ENCODE data around the gene CNTN6. TPM values are rescaled to one million over a fixed set of nuclear protein-coding genes. Genes with fewer than 3 reads are reported as not detected.
A peak's percentile ranks its signal among the peaks of the same experiment; 100 is the strongest.

CNTN6 gene
- total RNA-seq, 1 donor from 2014 or later: 2.2 TPM

DNA sequence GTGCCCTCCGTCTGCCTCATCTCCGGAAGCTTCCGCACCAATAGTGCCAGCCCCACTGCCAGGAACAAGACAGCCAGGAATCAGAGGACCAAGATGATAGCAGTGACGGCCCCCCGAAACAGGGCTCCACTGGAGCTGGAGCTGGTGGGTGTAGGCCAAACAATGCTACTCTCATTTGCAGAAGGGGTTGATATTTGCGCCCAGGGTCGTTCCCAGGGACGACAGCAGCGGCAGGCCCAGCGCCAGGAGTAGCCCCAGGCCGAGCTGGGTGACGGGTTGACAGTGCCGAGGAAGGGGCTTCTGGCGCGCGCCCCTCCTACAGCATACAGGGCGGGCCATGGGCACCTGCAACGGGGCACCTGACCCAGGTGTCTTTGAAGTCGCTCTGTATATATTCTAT is 301.4 kb downstream of the CNTN6 start:
- H3K27ac Mint-ChIP-seq: no peak overlapping the region
- Histone ChIP-seq H3K9me3 (ENCODE audit: low read depth) (no peaks in the 10 kb centered on the region), H3K4me2 (no peak overlapping the region), H3K36me3 (no peaks in the 10 kb centered on the region), H3K79me2 (ENCODE audit: low read depth) (no peaks in the 10 kb centered on the region), H3K9ac (no peak overlapping the region), H3K4me3 (no peak overlapping the region), H3K27ac (no peak overlapping the region), H3F3A (ENCODE audit: low read depth) (no peaks in the 10 kb centered on the region), H4K20me1 (ENCODE audit: low read depth) (no peaks in the 10 kb centered on the region), H3K4me1 (no peaks in the 10 kb centered on the region), H3K27me3 (no peaks in the 10 kb centered on the region), H2AFZ (replicated peaks) (no peak overlapping the region)
- H3K36me3 Mint-ChIP-seq: no peaks in the 10 kb centered on the region
- H3K4me1 Mint-ChIP-seq: peaks cover 4% of the 10 kb centered on the region
- DNase-seq (ENCODE audit: low spot score): no peak
- no peaks in the 10 kb centered on the region for H3K27me3 Mint-ChIP-seq (ENCODE audit: insufficient read depth, low read depth)
- peaks cover 3% of the 10 kb centered on the region for H3K9me3 Mint-ChIP-seq
- no peak overlapping the region for H3K4me3 Mint-ChIP-seq
- TF ChIP-seq EZH2 (IDR thresholded peaks at IDR 0.05) (no peak), EZH2phosphoT487 (IDR thresholded peaks at IDR 0.05) (no peak)
- TF ChIP-seq, protein P1, sequence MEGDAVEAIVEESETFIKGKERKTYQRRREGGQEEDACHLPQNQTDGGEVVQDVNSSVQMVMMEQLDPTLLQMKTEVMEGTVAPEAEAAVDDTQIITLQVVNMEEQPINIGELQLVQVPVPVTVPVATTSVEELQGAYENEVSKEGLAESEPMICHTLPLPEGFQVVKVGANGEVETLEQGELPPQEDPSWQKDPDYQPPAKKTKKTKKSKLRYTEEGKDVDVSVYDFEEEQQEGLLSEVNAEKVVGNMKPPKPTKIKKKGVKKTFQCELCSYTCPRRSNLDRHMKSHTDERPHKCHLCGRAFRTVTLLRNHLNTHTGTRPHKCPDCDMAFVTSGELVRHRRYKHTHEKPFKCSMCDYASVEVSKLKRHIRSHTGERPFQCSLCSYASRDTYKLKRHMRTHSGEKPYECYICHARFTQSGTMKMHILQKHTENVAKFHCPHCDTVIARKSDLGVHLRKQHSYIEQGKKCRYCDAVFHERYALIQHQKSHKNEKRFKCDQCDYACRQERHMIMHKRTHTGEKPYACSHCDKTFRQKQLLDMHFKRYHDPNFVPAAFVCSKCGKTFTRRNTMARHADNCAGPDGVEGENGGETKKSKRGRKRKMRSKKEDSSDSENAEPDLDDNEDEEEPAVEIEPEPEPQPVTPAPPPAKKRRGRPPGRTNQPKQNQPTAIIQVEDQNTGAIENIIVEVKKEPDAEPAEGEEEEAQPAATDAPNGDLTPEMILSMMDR (IDR thresholded peaks at IDR 0.05): no peak

GRCh38 chr3:1400571-1400970 is 307.7 kb downstream of the CNTN6 start:
- no peak overlapping the region for H3K4me3 ChIP-seq
- no peak overlapping the region for H3K27ac ChIP-seq
- TF ChIP-seq, protein P1 (IDR thresholded peaks at IDR 0.05): no peak
- TF ChIP-seq EZH2 (IDR thresholded peaks at IDR 0.05): no peak
- no peaks in the 10 kb centered on the region for H4K20me1 ChIP-seq (ENCODE audit: low read depth)
- DNase-seq (ENCODE audit: low spot score): no peak
- H3K4me2 ChIP-seq: no peak overlapping the region
- H3K4me3 Mint-ChIP-seq: no peak overlapping the region
- no peaks in the 10 kb centered on the region for H3K27me3 ChIP-seq
- H3K36me3 ChIP-seq: no peaks in the 10 kb centered on the region
- no peaks in the 10 kb centered on the region for H3F3A ChIP-seq (ENCODE audit: low read depth)
- no peak overlapping the region for H3K27ac Mint-ChIP-seq
- H3K27me3 Mint-ChIP-seq (ENCODE audit: insufficient read depth, low read depth): no peaks in the 10 kb centered on the region
- no peaks in the 10 kb centered on the region for H3K9me3 ChIP-seq (ENCODE audit: low read depth)
- no peak overlapping the region for H2AFZ ChIP-seq (replicated peaks)
- H3K9ac ChIP-seq: no peak overlapping the region
- no peaks in the 10 kb centered on the region for H3K9me3 Mint-ChIP-seq
- H3K4me1 ChIP-seq: no peaks in the 10 kb centered on the region
- H3K4me1 Mint-ChIP-seq: peaks cover 19% of the 10 kb centered on the region
- H3K79me2 ChIP-seq (ENCODE audit: low read depth): no peaks in the 10 kb centered on the region
- no peaks in the 10 kb centered on the region for H3K36me3 Mint-ChIP-seq

DNA sequence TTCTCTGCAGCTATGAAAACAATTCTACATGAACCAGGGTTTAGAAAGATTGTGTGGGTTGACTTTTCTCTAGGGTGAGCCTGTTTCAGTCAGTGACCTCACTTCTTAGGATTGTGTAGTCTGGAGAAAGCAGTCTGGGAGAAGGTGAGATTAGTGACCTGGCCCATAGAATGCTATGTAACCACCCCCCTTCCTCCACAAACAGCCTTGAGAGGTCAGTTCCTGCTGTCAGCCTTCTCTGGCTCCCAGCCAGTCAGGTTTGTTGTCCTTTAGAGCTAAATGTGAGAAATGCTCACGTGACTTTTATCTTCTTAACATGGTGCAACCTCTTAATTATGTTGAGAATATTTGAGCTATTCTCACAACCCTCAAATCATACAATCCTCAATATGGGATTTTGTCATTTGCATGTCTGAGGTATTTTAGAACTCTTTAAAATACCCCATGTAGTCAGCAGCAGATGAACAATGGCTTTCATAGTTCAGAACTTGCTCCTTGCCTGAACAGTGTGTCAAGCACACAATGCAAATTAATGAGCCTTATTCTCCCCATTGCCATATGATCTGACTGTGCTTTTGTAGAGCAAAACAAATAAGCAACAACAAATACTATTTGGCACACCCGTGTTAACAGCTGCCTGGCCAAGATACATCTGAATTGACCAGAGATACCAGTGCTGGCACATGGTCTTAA is 311.6 kb downstream of the CNTN6 start:
- Mint-ChIP-seq H3K36me3 (no peaks in the 10 kb centered on the region), H3K4me3 (no peak overlapping the region), H3K27ac (no peak overlapping the region), H3K27me3 (ENCODE audit: insufficient read depth, low read depth) (no peaks in the 10 kb centered on the region), H3K9me3 (no peaks in the 10 kb centered on the region), H3K4me1 (peaks cover 17% of the 10 kb centered on the region)
- Histone ChIP-seq H3K9me3 (ENCODE audit: low read depth) (no peaks in the 10 kb centered on the region), H3K27me3 (no peaks in the 10 kb centered on the region), H3K4me1 (no peaks in the 10 kb centered on the region), H4K20me1 (ENCODE audit: low read depth) (no peaks in the 10 kb centered on the region), H3K4me3 (no peak overlapping the region), H3K9ac (no peak overlapping the region), H3K27ac (no peak overlapping the region), H3K36me3 (no peaks in the 10 kb centered on the region), H3F3A (ENCODE audit: low read depth) (no peaks in the 10 kb centered on the region), H3K79me2 (ENCODE audit: low read depth) (no peaks in the 10 kb centered on the region), H3K4me2 (no peak overlapping the region), H2AFZ (replicated peaks) (no peak overlapping the region)
- no peak for TF ChIP-seq EZH2 (IDR thresholded peaks at IDR 0.05)
- TF ChIP-seq, protein P1 (IDR thresholded peaks at IDR 0.05): no peak
- no peak for TF ChIP-seq EZH2phosphoT487 (IDR thresholded peaks at IDR 0.05)
- peak; percentile 46 for DNase-seq (ENCODE audit: low spot score)
